GM08714 (cell line): Measurements from ENCODE around the gene OTX2.

Experiments
- H3K4me3 ChIP-seq: fragments of 200-500 bp; sonication (Bioruptor generic); 2 replicates; pipeline ENCODE4 v1.5.1; 2014; ENCODE audit warnings: mild to moderate bottlenecking, low read length, inconsistent platforms
- ZNF274 ChIP-seq: IDR thresholded peaks from 2 replicates; pipeline ENCODE4 v1.6.1; 2012; ENCODE audit warnings: mild to moderate bottlenecking, low read depth, low read length

Gene OTX2

DNA sequence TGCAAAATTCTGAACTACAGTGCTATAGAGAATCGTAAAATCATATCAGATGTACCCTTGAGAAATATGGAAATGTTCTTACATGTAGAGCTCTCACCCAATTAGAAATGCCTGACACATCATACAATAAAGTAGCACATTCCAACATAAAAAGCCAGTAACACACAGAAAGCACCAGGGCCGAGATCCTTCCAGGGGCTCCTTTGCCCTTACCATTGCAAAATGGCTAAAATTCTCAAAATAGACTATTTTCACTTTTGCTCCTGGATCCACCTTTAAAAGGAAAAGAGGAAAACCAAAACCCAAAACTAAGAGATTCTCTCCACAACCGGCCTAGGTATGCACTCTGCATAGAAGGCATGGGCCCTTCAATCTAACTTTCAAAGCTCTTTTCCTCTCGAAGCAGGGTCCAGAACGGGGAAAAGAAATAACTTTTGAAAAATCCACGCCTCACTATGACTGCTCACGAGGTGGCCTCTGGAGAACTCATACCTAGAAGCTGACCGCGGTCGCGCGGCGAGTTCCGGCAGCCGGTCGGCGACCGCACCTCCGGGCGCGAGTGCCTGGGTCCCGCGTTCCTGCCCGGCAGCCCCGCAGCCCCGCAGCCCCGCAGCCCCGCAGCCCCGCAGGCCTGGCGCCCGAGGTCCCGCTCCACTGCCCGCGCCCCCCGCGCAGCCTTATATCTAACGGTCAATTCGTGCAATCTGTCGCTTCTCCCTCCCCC lies 2.7 kb downstream of the OTX2 start:
- H3K4me3 ChIP-seq = no peak overlapping the region
- no peak for TF ChIP-seq ZNF274

DNA sequence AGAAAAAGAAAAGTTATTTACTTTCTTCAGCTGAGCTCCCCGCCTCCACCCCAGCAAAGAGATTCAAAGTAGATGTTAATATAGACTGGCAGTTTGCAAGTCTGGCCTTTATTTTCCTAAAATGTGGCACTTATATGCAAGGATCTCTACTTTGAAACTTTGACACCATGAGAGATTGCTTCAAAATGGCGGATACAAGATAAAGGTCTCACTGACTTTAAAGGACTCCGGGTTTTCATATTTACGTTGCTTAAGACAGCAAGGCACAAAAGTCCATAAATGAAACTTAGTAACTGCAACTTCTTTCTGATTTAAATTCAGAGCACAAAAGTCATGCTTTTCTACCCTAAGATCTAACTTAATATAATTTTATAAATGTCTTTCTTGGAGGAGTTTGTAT lies 3.5 kb downstream of the OTX2 start:
- H3K4me3 ChIP-seq = no peak overlapping the region

DNA sequence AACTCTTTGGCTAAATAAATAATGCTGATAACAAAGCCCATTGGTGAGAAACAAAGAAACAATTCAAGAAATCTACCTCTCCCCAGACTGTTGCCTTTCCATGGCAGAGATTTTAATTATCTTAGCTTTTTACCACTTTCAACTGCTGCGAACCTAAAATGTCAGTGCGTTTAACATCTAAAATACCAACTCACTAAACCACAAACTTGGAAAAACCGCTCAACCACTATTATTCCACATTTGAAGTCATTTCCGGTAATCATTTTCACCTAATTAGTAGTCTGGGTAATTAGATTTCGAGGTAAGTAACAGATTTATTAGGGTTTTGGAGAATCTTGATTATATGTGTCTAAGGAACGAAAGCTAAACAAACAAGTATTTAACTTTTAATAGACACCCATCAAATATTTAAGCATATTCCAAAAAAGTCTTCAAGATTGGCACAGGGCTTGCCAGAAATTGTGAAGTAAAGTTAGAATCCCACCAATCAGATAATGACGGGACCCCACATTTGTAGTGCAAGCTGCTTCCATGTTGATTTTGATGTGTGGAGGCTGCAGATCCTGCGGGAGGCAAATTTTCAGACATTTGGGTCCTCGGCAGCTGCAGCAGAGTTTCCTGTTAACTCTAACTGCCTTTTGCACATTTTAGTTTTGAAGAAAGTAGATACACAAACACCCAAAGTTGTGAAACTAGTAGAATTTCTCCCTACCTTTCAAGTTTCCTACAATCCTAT lies 4.1 kb downstream of the OTX2 start:
- H3K4me3 ChIP-seq = no peak overlapping the region
- TF ChIP-seq ZNF274 = no peak

More for the DNA sequence above, 3.5 kb downstream of the OTX2 start:
- no peak for TF ChIP-seq ZNF274

DNA sequence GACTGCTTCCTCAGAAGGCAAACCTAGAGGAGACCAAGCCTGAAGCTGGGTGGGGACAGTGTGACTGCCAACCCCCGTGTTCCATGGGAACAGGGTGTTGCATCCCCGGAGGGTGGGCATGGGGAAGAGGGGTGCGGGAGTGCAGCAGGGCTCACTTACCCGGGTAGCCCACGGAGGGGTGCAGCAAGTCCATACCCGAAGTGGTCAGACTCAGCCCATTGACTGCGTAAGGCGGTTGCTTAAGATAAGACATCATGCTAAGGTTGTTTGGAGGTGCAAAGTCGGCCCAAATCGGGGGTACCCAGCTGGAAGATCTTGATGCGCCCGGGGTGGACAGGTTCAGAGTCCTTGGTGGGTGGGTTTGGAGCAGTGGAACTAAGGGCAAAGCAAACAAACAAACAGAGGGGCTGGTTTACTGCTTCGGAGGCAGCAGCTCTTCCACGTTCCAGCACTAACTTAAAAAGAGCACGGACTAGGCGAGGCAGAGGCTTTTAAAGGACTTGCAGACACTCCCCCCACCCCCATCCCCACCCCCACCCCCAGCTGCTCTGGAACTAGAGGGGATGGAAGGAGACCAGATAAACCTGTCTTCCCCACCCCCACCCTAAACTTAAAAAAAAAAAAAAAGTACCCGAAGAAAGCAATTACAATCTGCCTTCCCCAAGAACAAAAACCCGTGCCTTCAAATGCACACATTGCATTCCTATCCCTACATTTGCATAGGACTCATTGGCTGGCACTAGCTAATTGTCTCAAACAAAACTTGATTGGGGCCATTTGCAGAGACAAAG lies 4.9 kb downstream of the OTX2 start:
- no peak for TF ChIP-seq ZNF274
- H3K4me3 ChIP-seq = no peak overlapping the region

- no peak for TF ChIP-seq ZNF274
- no peak overlapping the region for H3K4me3 ChIP-seq
These were observed 6.3 kb downstream of the OTX2 start for GRCh38 chr14:56803816-56804535.

DNA sequence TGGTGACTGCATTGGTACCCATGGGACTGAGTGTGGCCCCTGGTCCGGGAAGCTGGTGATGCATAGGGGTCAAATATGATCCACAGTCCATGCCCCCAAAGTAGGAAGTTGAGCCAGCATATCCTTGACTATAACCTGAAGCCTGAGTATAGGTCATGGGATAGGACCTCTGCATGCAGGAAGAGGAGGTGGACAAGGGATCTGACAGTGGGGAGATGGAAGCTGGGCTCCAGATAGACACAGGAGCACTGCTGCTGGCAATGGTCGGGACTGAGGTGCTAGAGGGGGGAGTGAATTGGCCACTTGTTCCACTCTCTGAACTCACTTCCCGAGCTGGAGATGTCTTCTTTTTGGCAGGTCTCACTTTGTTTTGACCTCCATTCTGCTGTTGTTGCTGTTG lies 8.4 kb downstream of the OTX2 start:
- H3K4me3 ChIP-seq = no peak overlapping the region
- TF ChIP-seq ZNF274 = no peak

GRCh38 chr14:56799343-56799645 lies 11.0 kb downstream of the OTX2 start:
- no peak overlapping the region for H3K4me3 ChIP-seq
- TF ChIP-seq ZNF274 = no peak

DNA sequence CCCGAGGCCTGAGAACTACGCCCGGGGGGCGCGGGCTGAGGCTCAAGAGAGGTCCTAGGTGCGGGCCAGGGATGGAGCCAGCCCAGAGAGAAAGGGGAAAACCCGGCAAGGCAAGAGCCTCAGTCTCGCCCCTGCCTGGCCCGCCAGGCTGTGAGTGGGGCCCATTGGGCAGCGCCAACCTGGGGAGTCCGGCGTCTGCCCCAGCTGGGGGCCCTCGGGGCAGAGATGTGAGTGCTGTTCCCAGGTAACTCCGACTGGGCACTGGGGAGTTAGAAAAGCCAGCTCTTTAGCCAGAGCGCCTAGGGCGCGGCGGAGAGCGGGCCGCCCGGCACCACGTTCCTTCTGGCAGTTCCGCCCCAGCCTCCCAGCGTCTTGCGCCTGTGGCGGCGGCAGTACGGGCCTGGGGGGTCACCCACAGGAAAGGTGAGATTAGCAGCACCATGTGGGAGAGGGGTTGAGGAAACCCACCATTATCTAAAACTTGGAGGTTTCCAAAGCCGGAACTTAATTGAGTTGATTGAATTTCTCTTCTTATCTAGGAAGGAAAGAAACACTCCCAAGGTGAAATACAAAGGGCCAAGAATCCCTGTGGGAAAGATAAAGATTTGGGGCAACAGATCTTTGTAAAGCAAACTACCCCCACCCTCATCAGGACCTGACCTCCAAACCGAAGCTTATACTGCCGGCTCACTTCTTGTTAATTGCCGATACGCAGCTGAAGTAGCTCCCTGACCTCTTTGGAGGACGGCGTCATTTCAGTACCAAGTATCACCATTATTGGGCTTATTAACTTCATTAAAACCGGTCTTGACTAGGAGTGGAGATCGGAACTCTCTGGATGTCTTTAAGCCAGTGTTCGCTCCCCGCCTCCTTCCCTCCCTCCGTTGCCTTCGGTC lies 11.6 kb downstream of the OTX2 start:
- no peak for TF ChIP-seq ZNF274
- no peak overlapping the region for H3K4me3 ChIP-seq

DNA sequence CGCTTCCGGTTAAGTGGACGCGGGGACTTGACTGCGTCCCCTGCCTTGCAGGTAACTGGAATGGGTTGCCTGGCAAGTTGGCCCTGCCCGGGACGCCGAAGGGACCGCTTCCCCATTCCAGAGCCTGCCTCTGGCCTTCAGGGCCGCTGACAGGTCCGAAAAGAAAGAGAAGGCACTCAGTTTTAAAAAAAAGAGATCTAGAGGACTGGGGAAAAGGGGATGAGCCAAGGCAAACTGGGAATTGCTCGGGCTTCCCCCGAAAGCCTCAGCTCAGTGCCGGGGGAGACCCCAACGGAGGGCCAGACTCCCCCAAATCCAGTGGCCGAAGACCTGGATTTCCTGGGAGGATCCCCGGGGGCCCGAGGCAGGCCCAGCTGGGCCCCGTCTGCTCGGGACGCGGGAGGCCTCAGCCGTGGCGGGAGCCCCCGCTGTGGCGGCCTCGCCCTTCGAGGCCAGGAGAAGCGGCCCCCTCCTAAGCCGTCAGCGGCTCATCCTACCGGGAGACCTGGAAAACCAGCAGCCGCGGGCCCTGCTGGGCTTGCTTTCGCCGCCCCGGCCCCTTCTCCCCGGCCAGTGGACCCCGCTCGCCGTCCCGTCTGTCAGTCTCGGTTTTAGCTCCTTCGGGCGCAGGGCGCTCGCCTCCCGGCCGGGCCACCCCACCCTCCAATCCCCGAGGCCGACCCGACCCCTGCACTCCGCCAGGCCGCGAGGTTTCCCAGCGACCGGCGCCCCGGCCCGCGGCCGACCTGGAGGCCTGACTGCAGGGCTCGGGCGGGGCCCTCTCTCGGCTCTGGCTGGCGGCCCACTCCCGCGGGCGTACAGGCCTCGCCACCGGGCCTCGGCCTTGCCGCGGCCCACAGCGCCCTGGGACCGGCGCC lies 12.5 kb downstream of the OTX2 start:
- no peak overlapping the region for H3K4me3 ChIP-seq
- no peak for TF ChIP-seq ZNF274

DNA sequence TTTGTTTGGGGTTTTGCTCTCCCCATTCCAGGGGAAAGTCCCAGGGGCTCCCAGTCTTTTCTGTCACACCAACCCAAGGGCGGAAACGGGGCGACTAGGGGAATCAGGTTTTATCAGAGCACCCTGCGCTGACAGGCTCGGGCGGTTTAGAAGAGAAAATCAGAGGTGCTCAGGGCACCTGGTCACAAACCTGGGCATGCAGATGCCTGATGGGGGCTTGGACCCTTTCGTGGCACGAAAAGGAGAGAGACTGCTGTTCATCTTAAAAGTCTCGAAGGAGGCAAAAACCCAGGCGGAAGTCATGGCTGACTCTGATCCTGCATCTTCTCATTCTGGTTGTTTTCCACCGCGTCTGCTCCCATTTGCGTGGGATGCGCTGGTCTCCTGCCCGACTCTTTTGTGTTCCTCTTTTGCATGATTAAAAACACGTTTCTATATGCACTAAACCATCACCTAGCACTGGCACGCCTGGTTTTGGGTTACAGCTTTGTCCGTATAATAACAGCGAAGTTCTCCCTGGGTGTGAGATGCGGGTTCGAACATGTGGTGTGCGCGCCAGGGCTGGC lies 13.2 kb downstream of the OTX2 start:
- no peak for TF ChIP-seq ZNF274
- H3K4me3 ChIP-seq = no peak overlapping the region

DNA sequence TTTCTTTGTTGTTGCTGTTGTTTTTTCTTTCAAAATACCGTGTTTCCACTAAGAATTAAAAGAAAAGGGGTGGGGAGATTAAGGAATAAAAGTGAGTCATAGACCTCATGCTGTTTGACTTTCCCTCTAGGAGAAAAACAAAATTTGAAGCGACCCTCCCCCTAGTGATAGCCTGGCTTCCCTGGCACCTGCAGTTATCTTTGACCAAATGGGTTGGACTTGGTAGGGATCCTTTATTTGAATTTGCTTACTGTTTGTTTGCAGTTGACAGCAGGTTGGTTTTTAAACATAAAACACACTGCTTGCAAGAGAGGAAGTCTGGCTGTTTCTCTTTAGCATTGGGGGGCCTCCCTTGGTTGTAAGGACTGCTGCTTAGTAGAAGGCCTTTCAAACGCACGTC lies 14.0 kb downstream of the OTX2 start:
- H3K4me3 ChIP-seq = no peak overlapping the region

DNA sequence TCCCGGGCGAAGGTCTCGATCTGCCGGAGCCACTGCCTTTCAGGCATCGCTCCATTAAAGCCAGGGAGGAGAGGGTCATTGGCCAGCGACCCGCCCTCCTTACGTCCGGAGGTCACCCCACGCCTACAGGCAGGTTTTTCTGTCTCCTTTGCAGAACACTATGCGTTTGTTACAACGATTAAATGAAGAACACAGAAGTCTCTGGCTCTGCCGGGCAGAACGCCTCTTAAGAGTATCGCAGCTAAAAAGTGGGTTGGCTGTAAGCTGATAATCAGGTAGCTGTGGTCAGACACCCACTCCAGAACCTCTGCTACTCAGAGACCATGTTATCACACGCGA lies 15.0 kb downstream of the OTX2 start:
- no peak for TF ChIP-seq ZNF274
- H3K4me3 ChIP-seq = no peak overlapping the region

More for the DNA sequence above, 14.0 kb downstream of the OTX2 start:
- no peak for TF ChIP-seq ZNF274
